CD8-positive, alpha-beta memory T cell (primary cell): ENCODE measurements around the gene ZNF467. TPM values are rescaled to one million over a fixed set of nuclear protein-coding genes. Genes with fewer than 3 reads are reported as not detected.

Experiments used
- CTCF ChIA-PET: fragments of 350-600 bp; sonication (Branson Sonifier 250); formaldehyde crosslinking; loops from one replicate; lab custom pipeline; 2021; ENCODE audit warnings: antibody characterized with exemption; lab: Charles Lee
- POLR2A ChIA-PET: fragments of 350-600 bp; sonication (Branson Sonifier 250); formaldehyde crosslinking; loops from one replicate; lab custom pipeline; 2021; ENCODE audit warnings: antibody characterized with exemption; lab: Charles Lee
- DNase-seq, 5 donors: peaks; one replicate each; pipeline versions ENCODE4 v3.0.0 to v3.0.0-alpha.2; 2020 to 2022; ENCODE audit warnings: mixed read lengths in 1 of 5
- H3K27ac ChIP-seq: one replicate; pipeline ENCODE4 v1.7.0; 2013; ENCODE audit warnings: low read depth, mild to moderate bottlenecking, low read length, moderate library complexity
- H3K27me3 ChIP-seq: 2 replicates; pipeline ENCODE4 v1.7.0; 2013; ENCODE audit warnings: low read length, mild to moderate bottlenecking; ENCODE audit not compliant: insufficient read depth, poor library complexity, severe bottlenecking
- H3K36me3 ChIP-seq: 2 replicates; pipeline ENCODE4 v1.7.0; 2013; ENCODE audit warnings: mild to moderate bottlenecking, low read length, moderate library complexity; ENCODE audit not compliant: insufficient read depth
- H3K4me1 ChIP-seq: 2 replicates; pipeline ENCODE4 v1.7.0; 2013; ENCODE audit warnings: mild to moderate bottlenecking, low read length, moderate library complexity; ENCODE audit not compliant: insufficient read depth
- H3K4me3 ChIP-seq: 2 replicates; pipeline ENCODE4 v1.7.0; 2013; ENCODE audit warnings: mild to moderate bottlenecking, low read length
- H3K9me3 ChIP-seq: 2 replicates; pipeline ENCODE4 v1.7.0; 2013; ENCODE audit warnings: mild to moderate bottlenecking, low read length
- H3K27ac Mint-ChIP-seq, 8 donors: one replicate each; pipeline ENCODE4 v1.8.0; 2020 to 2021; ENCODE audit warnings: mixed read lengths in 8 of 8, mild to moderate bottlenecking in 6 of 8, inconsistent platforms in 3 of 8, moderate library complexity in 3 of 8
- H3K27me3 Mint-ChIP-seq, 2 donors: one replicate each; pipeline ENCODE4 v1.8.0; 2020 to 2021; ENCODE audit warnings: mixed read lengths in 2 of 2, mild to moderate bottlenecking in 1 of 2, moderate library complexity in 1 of 2
- H3K36me3 Mint-ChIP-seq, 3 donors: one replicate each; pipeline ENCODE4 v1.8.0; 2020 to 2021; ENCODE audit warnings: mixed read lengths in 3 of 3, inconsistent platforms in 1 of 3, mild to moderate bottlenecking in 1 of 3
- H3K4me1 Mint-ChIP-seq, 3 donors: one replicate each; pipeline ENCODE4 v1.8.0; 2020 to 2021; ENCODE audit warnings: mixed read lengths in 3 of 3, inconsistent platforms in 1 of 3, mild to moderate bottlenecking in 1 of 3
- H3K4me3 Mint-ChIP-seq, 7 donors: one replicate each; pipeline ENCODE4 v1.8.0; 2020 to 2021; ENCODE audit warnings: mixed read lengths in 7 of 7, mild to moderate bottlenecking in 6 of 7, moderate library complexity in 4 of 7, inconsistent platforms in 2 of 7
- H3K9me3 Mint-ChIP-seq, 5 donors: one replicate each; pipeline ENCODE4 v1.8.0; 2020 to 2022; ENCODE audit warnings: mixed read lengths in 5 of 5, mild to moderate bottlenecking in 3 of 5, moderate library complexity in 2 of 5, inconsistent platforms in 1 of 5
- polyA plus RNA-seq: library from polyadenylated mRNA; unstranded; fragments of 300-500 nt; fragmentation: Illumina TruSeq; gene quantifications from one replicate; pipeline ENCODE4 v1.2.3, GENCODE V29; 2021
- total RNA-seq, 2 experiments: library from RNA; stranded (reverse); gene quantifications; one replicate each; pipeline ENCODE4 v1.2.3, GENCODE V29; 2021

The ZNF467 gene
- total and polyA plus RNA-seq, 3 experiments from 2014 or later: 0.24 to 1.3 TPM; not detected in 1

- no peak for DNase-seq
- Histone ChIP-seq H3K27me3 (peaks cover 11% of the 10 kb centered on the region), H3K27ac (no peak overlapping the region), H3K4me3 (no peak overlapping the region), H3K36me3 (no peaks in the 10 kb centered on the region), H3K4me1 (no peaks in the 10 kb centered on the region), H3K9me3 (no peaks in the 10 kb centered on the region)
- H3K4me3 Mint-ChIP-seq: no peak overlapping the region
- POLR2A ChIA-PET: no interaction called here
- H3K4me1 Mint-ChIP-seq: no peaks in the 10 kb centered on the region
- H3K27ac Mint-ChIP-seq: no peak overlapping the region
- CTCF ChIA-PET: no interaction called here
- H3K36me3 Mint-ChIP-seq: no peaks in the 10 kb centered on the region
- H3K9me3 Mint-ChIP-seq: no peaks in the 10 kb centered on the region
- H3K27me3 Mint-ChIP-seq: peaks cover 9 to 14% of the 10 kb centered on the region in 2 donors
Observed at GRCh38 chr7:149787428-149788299, 14.3 kb upstream of the ZNF467 start.

GRCh38 chr7:149785983-149786382, 12.6 kb upstream of the ZNF467 start:
- Mint-ChIP-seq H3K4me3 (no peak overlapping the region), H3K27me3 (peaks cover 9 to 10% of the 10 kb centered on the region in 2 donors), H3K4me1 (no peaks in the 10 kb centered on the region), H3K27ac (peak overlapping the region in 1 of 8 donors; percentile 33), H3K36me3 (no peaks in the 10 kb centered on the region), H3K9me3 (no peaks in the 10 kb centered on the region)
- Histone ChIP-seq H3K36me3 (no peaks in the 10 kb centered on the region), H3K27ac (no peak overlapping the region), H3K4me1 (no peaks in the 10 kb centered on the region), H3K9me3 (no peaks in the 10 kb centered on the region), H3K4me3 (no peak overlapping the region), H3K27me3 (peaks cover 11% of the 10 kb centered on the region)
- ChIA-PET POLR2A (no interaction called here), CTCF (interaction anchor here (1.4 kb wide), 1 partner anchor 14 kb away, joined by 3 read pairs; no protein-coding TSS in a partner anchor)
- DNase-seq: no peak

GRCh38 chr7:149785402-149785801, 12.0 kb upstream of the ZNF467 start:
- Mint-ChIP-seq H3K4me3 (no peak overlapping the region), H3K27me3 (peaks cover 6 to 10% of the 10 kb centered on the region in 2 donors), H3K9me3 (no peaks in the 10 kb centered on the region), H3K36me3 (no peaks in the 10 kb centered on the region), H3K27ac (no peak overlapping the region), H3K4me1 (no peaks in the 10 kb centered on the region)
- Histone ChIP-seq H3K27ac (no peak overlapping the region), H3K4me1 (no peaks in the 10 kb centered on the region), H3K4me3 (no peak overlapping the region), H3K27me3 (peaks cover 6% of the 10 kb centered on the region), H3K9me3 (no peaks in the 10 kb centered on the region), H3K36me3 (no peaks in the 10 kb centered on the region)
- DNase-seq: no peak
- ChIA-PET CTCF (interaction anchor here (1.4 kb wide), 1 partner anchor 15 kb away, joined by 3 read pairs; no protein-coding TSS in a partner anchor), POLR2A (no interaction called here)

- CTCF ChIA-PET: no interaction called here
- POLR2A ChIA-PET: no interaction called here
Observed at GRCh38 chr7:149784251-149784608, 10.8 kb upstream of the ZNF467 start.

GRCh38 chr7:149783386-149784250, 10.2 kb upstream of the ZNF467 start:
- H3K4me1 ChIP-seq: no peaks in the 10 kb centered on the region

More at GRCh38 chr7:149784251-149784608, 10.8 kb upstream of the ZNF467 start:
- Histone ChIP-seq H3K9me3 (no peaks in the 10 kb centered on the region), H3K4me3 (no peak overlapping the region), H3K36me3 (no peaks in the 10 kb centered on the region), H3K27me3 (peaks cover 5% of the 10 kb centered on the region), H3K27ac (no peak overlapping the region), H3K4me1 (no peaks in the 10 kb centered on the region)
- peaks cover 3 to 4% of the 10 kb centered on the region in 2 donors for H3K27me3 Mint-ChIP-seq
- DNase-seq: no peak
- no peak overlapping the region for H3K4me3 Mint-ChIP-seq
- H3K9me3 Mint-ChIP-seq: no peaks in the 10 kb centered on the region
- no peak overlapping the region for H3K27ac Mint-ChIP-seq
- H3K36me3 Mint-ChIP-seq: no peaks in the 10 kb centered on the region
- H3K4me1 Mint-ChIP-seq: no peaks in the 10 kb centered on the region

GRCh38 chr7:149782682-149783345, 9.4 kb upstream of the ZNF467 start:
- no peaks in the 10 kb centered on the region for H3K9me3 ChIP-seq
- no peaks in the 10 kb centered on the region for H3K36me3 Mint-ChIP-seq
- POLR2A ChIA-PET: no interaction called here
- no peak overlapping the region for H3K27ac ChIP-seq
- no peaks in the 10 kb centered on the region for H3K9me3 Mint-ChIP-seq
- no peaks in the 10 kb centered on the region for H3K27me3 ChIP-seq
- CTCF ChIA-PET: no interaction called here
- no peaks in the 10 kb centered on the region for H3K4me1 Mint-ChIP-seq
- H3K36me3 ChIP-seq: no peaks in the 10 kb centered on the region
- H3K4me3 Mint-ChIP-seq: no peak overlapping the region
- no peak overlapping the region for H3K27ac Mint-ChIP-seq
- no peak overlapping the region for H3K4me3 ChIP-seq
- DNase-seq: no peak
- H3K4me1 ChIP-seq: no peaks in the 10 kb centered on the region
- no peaks in the 10 kb centered on the region for H3K27me3 Mint-ChIP-seq

More at GRCh38 chr7:149783386-149784250, 10.2 kb upstream of the ZNF467 start:
- no peak for DNase-seq
- Histone ChIP-seq H3K27ac (no peak overlapping the region), H3K9me3 (no peaks in the 10 kb centered on the region), H3K27me3 (peaks cover 2% of the 10 kb centered on the region), H3K36me3 (no peaks in the 10 kb centered on the region), H3K4me3 (no peak overlapping the region)
- Mint-ChIP-seq H3K27ac (no peak overlapping the region), H3K9me3 (no peaks in the 10 kb centered on the region), H3K4me3 (no peak overlapping the region), H3K27me3 (peaks cover 2 to 3% of the 10 kb centered on the region in 2 donors), H3K36me3 (no peaks in the 10 kb centered on the region), H3K4me1 (no peaks in the 10 kb centered on the region)
- ChIA-PET CTCF (no interaction called here), POLR2A (no interaction called here)

GRCh38 chr7:149781921-149782320, 8.5 kb upstream of the ZNF467 start:
- Mint-ChIP-seq H3K4me3 (no peak overlapping the region), H3K27ac (no peak overlapping the region), H3K27me3 (no peaks in the 10 kb centered on the region), H3K4me1 (no peaks in the 10 kb centered on the region), H3K36me3 (no peaks in the 10 kb centered on the region), H3K9me3 (no peaks in the 10 kb centered on the region)
- H3K36me3 ChIP-seq: no peaks in the 10 kb centered on the region
- no peak for DNase-seq
- no peaks in the 10 kb centered on the region for H3K4me1 ChIP-seq
- no peak overlapping the region for H3K27ac ChIP-seq
- no peaks in the 10 kb centered on the region for H3K27me3 ChIP-seq
- ChIA-PET CTCF (no interaction called here), POLR2A (no interaction called here)
- H3K4me3 ChIP-seq: no peak overlapping the region
- H3K9me3 ChIP-seq: no peaks in the 10 kb centered on the region
